Bronchial epithelial cell (primary cell): Measurements from ENCODE around the gene PSMB2. TPM values are rescaled to one million over a fixed set of nuclear protein-coding genes. Genes with fewer than 3 reads are reported as not detected.

Experiments
- DNase-seq: peaks from one replicate; pipeline ENCODE4 v3.0.0-alpha.2; 2010; ENCODE audit warnings: low read depth
- FAIRE-seq: peaks from 2 replicates; lab custom pipeline; 2011; peaks lifted over from hg19 to GRCh38; lab: Jason Lieb, UNC
- H3K27me3 ChIP-seq: 2 replicates; pipeline ENCODE4 v1.5.1; 2011; ENCODE audit warnings: low read length; ENCODE audit not compliant: control insufficient read depth, insufficient read depth
- H3K36me3 ChIP-seq: 2 replicates; pipeline ENCODE4 v1.5.1; 2011; ENCODE audit warnings: low read length; ENCODE audit not compliant: control insufficient read depth, insufficient read depth
- H3K4me3 ChIP-seq: 2 replicates; pipeline ENCODE4 v1.5.1; 2011; ENCODE audit warnings: mild to moderate bottlenecking, low read depth, low read length, control low read depth
- total RNA-seq: library from RNA; depleted of rRNA; stranded (reverse); fragments of >200 nt; gene quantifications from 2 replicates; pipeline ENCODE4 v1.2.1, GENCODE V29; 2014
- TF ChIP-seq, protein P1 (sequence below): IDR thresholded peaks from 2 replicates; pipeline ENCODE4 v1.5.1; 2011; ENCODE audit warnings: mild to moderate bottlenecking, moderate library complexity, low read length, control low read depth, inconsistent platforms; ENCODE audit not compliant: insufficient read depth, severe bottlenecking

Gene PSMB2
- total RNA-seq, 1 donor from 2014 or later = 12.4 TPM

DNA sequence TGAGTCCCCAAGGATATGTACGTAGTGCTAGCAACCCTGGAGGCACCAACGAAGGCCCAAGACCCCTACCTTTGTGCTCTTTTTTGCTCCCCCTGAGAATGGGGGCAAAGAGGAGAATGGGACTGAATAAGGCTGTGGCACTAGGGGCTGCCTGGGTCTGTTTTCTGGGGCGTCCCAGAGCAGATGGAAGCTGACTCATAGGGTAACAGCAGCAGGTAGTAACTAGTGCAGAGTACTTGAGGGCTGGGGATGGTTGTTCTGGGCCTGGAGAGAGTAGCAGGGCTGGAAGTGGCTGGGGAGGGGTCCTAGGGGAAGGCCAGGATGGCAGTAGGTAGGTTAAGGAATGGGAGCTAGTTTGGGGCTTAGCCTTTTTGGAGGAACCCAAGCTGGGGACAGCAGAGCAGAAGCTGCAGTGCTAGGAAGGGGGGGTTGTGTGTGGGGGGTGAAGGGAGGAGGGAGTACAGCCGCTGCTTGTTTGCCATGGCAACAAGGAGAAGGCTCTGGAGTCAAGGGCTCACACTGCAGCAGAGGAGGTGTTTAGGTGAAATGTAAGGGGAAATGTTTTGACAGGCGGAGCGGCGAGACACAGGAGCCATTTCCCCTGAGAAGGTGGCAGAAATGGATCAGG is 81.9 kb downstream of the PSMB2 start:
- TF ChIP-seq, protein P1, sequence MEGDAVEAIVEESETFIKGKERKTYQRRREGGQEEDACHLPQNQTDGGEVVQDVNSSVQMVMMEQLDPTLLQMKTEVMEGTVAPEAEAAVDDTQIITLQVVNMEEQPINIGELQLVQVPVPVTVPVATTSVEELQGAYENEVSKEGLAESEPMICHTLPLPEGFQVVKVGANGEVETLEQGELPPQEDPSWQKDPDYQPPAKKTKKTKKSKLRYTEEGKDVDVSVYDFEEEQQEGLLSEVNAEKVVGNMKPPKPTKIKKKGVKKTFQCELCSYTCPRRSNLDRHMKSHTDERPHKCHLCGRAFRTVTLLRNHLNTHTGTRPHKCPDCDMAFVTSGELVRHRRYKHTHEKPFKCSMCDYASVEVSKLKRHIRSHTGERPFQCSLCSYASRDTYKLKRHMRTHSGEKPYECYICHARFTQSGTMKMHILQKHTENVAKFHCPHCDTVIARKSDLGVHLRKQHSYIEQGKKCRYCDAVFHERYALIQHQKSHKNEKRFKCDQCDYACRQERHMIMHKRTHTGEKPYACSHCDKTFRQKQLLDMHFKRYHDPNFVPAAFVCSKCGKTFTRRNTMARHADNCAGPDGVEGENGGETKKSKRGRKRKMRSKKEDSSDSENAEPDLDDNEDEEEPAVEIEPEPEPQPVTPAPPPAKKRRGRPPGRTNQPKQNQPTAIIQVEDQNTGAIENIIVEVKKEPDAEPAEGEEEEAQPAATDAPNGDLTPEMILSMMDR = no peak

DNA sequence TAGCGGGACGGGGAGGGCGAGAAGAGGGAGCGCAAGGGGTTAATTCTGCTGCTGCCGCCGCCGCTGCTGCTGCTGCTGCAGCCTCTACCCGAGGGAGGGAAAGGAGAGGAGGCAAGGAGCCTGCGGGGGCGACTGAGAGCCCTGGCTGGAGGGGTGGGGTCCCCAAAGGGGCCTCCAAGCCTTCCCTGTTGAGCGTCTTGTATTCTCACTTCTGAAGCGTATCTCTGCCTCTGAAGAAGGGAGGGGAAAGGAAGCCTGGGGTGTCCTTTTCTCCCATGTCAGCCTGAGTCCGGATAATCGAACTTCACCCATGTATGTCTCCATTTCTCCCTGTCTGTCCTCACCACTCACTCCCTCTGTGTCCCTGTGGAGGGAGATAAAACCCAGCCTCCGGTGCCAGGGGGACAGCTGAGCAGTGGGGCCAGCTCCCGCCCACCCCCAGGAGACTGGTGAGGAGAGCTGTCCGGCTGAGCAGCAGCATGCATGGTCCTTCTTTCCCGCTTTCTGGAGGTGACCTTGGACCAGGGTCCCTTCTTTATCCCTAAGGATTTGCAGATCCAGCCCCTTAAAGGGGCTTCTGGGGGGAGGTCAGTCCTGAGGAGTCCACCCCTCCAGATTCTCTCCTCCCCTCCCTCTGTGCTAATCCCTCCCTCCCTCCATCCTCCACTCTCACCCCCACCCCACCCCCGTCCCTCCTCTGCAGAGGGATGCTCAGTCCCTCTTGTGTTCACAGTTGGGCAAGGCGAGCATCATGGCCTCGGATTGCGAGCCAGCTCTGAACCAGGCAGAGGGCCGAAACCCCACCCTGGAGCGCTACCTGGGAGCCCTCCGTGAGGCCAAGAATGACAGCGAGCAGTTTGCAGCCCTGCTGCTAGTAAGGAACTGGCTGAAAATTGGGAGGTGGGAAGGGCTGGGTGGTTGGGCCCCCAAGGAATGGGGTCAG is 82.7 kb downstream of the PSMB2 start:
- no peaks in the 10 kb centered on the region for H3K27me3 ChIP-seq
- no peak for FAIRE-seq
- peak overlapping the region; percentile 73 for H3K4me3 ChIP-seq
- H3K36me3 ChIP-seq = peaks cover 7% of the 10 kb centered on the region
- no peak for DNase-seq
- TF ChIP-seq, protein P1 = no peak

More for the DNA sequence above, 81.9 kb downstream of the PSMB2 start:
- peaks cover 8% of the 10 kb centered on the region for H3K36me3 ChIP-seq
- no peak overlapping the region for H3K4me3 ChIP-seq
- H3K27me3 ChIP-seq = no peaks in the 10 kb centered on the region
- DNase-seq (no peak), FAIRE-seq (no peak)

DNA sequence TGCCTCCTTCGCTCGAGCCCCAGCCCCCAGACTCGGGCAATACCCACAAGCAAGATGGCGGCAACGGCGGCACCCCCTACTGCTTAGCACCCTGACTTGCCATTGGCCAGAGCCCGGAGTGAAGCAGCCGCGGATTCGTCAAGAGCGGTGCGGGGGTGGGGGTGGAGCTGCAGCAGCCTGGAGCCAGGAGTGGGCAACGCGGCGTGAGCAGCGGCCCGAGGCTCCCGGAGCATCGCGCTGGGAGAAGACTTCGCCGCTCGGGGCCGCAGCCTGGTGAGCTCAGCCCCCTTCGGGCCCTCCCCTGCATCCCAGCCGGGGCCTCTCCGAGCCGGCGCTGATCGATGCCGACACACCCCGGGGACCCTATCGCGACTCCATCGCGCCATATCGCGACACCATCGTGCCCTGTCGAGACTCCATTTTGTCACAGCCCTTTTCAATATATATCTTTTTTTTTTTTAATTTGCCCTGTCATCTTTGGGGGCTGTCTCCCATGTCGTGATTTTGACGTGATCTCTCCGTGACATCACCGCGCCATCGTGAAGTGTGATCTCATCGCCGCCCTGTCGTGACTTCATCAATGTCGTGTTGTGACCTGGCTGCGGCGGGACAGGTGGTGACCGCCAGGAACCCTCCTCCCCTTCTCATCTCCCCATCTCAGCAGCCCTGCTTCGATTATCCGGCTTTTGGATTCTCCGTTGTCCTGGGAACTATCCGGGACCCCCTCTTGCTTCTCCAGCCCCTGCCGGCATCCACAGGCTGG is 83.5 kb downstream of the PSMB2 start, which contains the start of gene NCDN:
TSS of gene NCDN (plus strand) at position 189 of the 763 bp plus-strand sequence. CDS start at position 581, 392 bp downstream.
- Histone ChIP-seq H3K4me3 (peak within 1 kb of the TSS; percentile 73), H3K27me3 (no peaks in the 10 kb centered on the region), H3K36me3 (peaks cover 1% of the 10 kb centered on the region)
- TF ChIP-seq, protein P1 = no peak
- FAIRE-seq (no peak), DNase-seq (peak; percentile 86)

DNA sequence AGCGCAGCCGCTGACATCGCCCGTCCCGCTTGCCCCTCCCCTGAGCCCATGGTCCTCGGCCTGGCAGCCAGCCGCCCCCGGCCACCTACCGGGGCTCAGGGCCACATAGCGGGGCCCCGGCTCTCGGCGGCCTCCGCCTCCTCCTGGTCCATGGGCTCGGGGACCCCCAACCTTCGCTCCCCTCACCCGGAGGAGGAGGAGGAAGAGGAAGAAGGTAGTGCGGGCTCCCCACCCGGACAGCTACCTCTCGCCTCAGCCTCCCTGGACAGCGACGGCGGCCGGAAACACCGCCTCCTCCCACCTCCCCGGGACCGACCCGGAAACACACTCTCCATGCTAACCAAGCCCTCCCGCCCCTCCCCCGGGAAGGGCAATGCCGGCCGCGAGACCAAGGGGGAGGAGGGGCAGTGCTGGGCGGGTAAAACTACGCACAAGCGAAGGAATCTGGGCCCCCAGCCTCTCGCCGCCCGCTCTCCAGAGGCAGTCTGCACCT is 84.2 kb downstream of the PSMB2 start, which contains the start of gene KIAA0319L:
TSS of gene KIAA0319L (minus strand) at position 286 of the 493 bp plus-strand sequence. CDS start 2,912 bp downstream, outside the sequence.
- no peak for FAIRE-seq
- Histone ChIP-seq H3K4me3 (peak within 1 kb of the TSS; percentile 73), H3K36me3 (peaks cover 1% of the 10 kb centered on the region), H3K27me3 (no peaks in the 10 kb centered on the region)
- TF ChIP-seq, protein P1 = no peak
- no peak for DNase-seq

DNA sequence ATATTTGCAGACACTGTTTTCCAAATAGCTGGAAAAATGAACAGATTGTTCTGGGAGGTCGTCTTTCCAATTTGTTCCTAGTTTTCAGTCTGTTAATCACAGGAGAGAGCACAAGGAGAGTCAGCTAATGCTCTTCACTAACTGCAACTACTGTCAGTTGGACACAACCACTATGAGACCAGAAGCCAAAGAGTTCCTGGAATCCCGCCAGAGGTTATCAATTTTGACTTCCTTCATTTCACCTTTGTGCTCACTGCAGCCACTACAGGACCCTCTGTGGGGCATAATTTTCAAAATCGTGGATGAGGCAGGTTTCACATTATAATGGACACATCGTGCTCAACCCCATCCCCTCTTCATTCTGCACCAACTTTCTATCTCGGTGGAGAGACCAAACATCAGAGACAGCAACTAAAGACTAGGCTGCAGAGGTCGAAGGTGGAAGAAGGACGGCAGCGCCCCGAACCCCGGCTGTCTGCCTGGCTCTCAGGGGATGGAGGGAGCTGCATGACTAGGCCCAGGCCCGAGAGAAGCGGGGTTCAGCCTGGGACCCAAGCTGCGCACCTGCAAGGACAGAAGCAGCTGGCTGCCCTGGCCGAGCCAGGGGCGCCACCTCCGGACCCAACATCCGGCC is 84.7 kb downstream of the PSMB2 start:
- DNase-seq (no peak), FAIRE-seq (no peak)
- Histone ChIP-seq H3K27me3 (no peaks in the 10 kb centered on the region), H3K36me3 (peaks cover 1% of the 10 kb centered on the region), H3K4me3 (peak overlapping the region; percentile 73)
- TF ChIP-seq, protein P1 = no peak
